ENCODE results near the gene CORO2B.

- TF ChIP-seq MNT (conservative IDR thresholded peaks at IDR 0.05) = no peak
- no peak for TF ChIP-seq MAFK (IDR thresholded peaks at IDR 0.05; ENCODE audit: low read length)
- TF ChIP-seq AFF4 (CRISPR knock-in tag; IDR thresholded peaks at IDR 0.05) = no peak
- TF ChIP-seq USF2 (CRISPR knock-in tag; IDR thresholded peaks at IDR 0.05) = no peak
- TF ChIP-seq CC2D1A (IDR thresholded peaks at IDR 0.05) = no peak
- no peak for TF ChIP-seq HDAC2 (IDR thresholded peaks at IDR 0.05)
- TF ChIP-seq ZNF77 (CRISPR knock-in tag; IDR thresholded peaks at IDR 0.05) = no peak
- TF ChIP-seq EZH2 (IDR thresholded peaks at IDR 0.05; ENCODE audit: borderline replicate concordance, low read depth, low read length) = no peak
- TF ChIP-seq SMARCC2 (IDR thresholded peaks at IDR 0.05; ENCODE audit: low read depth) = no peak
- TF ChIP-seq FOXA3 (CRISPR knock-in tag; conservative IDR thresholded peaks at IDR 0.05 in 1 of 2, IDR thresholded peaks at IDR 0.05 in 1 of 2) = no peak
- TF ChIP-seq ZSCAN29 (IDR thresholded peaks at IDR 0.05) = no peak
- TF ChIP-seq CTCF (IDR thresholded peaks at IDR 0.05 in 2 of 3, conservative IDR thresholded peaks at IDR 0.05 in 1 of 3; ENCODE audit: insufficient read depth in 2 of 3, low read depth in 1 of 3, low read length in 3 of 3) = no peak
- TF ChIP-seq POLR2AphosphoS5 (IDR thresholded peaks at IDR 0.05; ENCODE audit: control insufficient read depth, insufficient read depth, low read depth, low read length) = no peak
- TF ChIP-seq HEY1 (CRISPR knock-in tag; IDR thresholded peaks at IDR 0.05; ENCODE audit: borderline replicate concordance) = no peak
Measured at GRCh38 chr15:68599560-68600071, 20.8 kb downstream of the CORO2B start.

Measured in K562 (cell line).